SK-N-SH (cell line): ENCODE data around the gene AKR1A1. TPM values are rescaled to one million over a fixed set of nuclear protein-coding genes. Genes with fewer than 3 reads are reported as not detected.
A peak's percentile ranks its signal among the peaks of the same experiment; 100 is the strongest.

Experiments used
- CTCF ChIA-PET: fragments of 300-600, 350-600 bp; formaldehyde crosslinking; extraction: SDS; loops from one replicate; lab custom pipeline; 2021; lab: Yijun Ruan, JAX
- POLR2A ChIA-PET: fragments of 350-600 bp; sonication (Branson Sonifier 250); formaldehyde crosslinking; extraction: SDS; loops from one replicate; lab custom pipeline; 2020; ENCODE audit warnings: antibody characterized with exemption, inconsistent platforms; lab: Yijun Ruan, JAX
- DNase-seq: peaks from one replicate; pipeline ENCODE4 v3.0.0; 2012
- H2AFZ ChIP-seq: fragments of 200-600 bp; sonication (generic); 2 replicates; pipeline ENCODE4 v1.8.1; 2016; ENCODE audit warnings: antibody characterized with exemption, mild to moderate bottlenecking, low read depth
- H3F3A ChIP-seq: fragments of 200-600 bp; sonication (generic); replicated peaks from 2 replicates; pipeline ENCODE3; 2016; ENCODE audit warnings: antibody characterized with exemption, mild to moderate bottlenecking; ENCODE audit not compliant: insufficient read depth
- H3K27ac ChIP-seq, 2 experiments: fragments of 200-500 bp in 1 of 2; fragments of 200-600 bp in 1 of 2; sonication (Bioruptor generic) in 1 of 2; sonication (generic), shearing (Covaris generic) in 1 of 2; 2 replicates each; pipeline versions ENCODE4 v1.5.1 to v1.6.1; 2014 to 2016; ENCODE audit warnings: low read depth in 2 of 2, inconsistent platforms in 1 of 2, low read length in 1 of 2, mild to moderate bottlenecking in 1 of 2, mixed read lengths in 1 of 2
- H3K27me3 ChIP-seq: fragments of 200-600 bp; sonication (generic), shearing (Covaris generic); 2 replicates; pipeline ENCODE4 v1.6.1; 2016; ENCODE audit warnings: mixed run types; ENCODE audit not compliant: insufficient read depth
- H3K36me3 ChIP-seq, 2 experiments: fragments of 200-500 bp in 1 of 2; fragments of 200-600 bp in 1 of 2; sonication (Bioruptor generic) in 1 of 2; sonication (generic) in 1 of 2; replicated peaks in 1 of 2; 2 replicates each; pipeline versions ENCODE3 to v1.5.1; 2014 to 2016; ENCODE audit warnings: low read length in 1 of 2, mild to moderate bottlenecking in 1 of 2; ENCODE audit not compliant: insufficient read depth in 2 of 2, control insufficient read depth in 1 of 2
- H3K4me1 ChIP-seq, 2 experiments: fragments of 200-500 bp in 1 of 2; fragments of 200-600 bp in 1 of 2; sonication (Bioruptor generic) in 1 of 2; sonication (generic), shearing (Covaris generic) in 1 of 2; 2 replicates each; pipeline versions ENCODE4 v1.5.1 to v1.6.1; 2014 to 2016; ENCODE audit warnings: low read depth in 1 of 2, low read length in 1 of 2, mixed run types in 1 of 2; ENCODE audit not compliant: insufficient read depth in 2 of 2, control insufficient read depth in 1 of 2
- H3K4me2 ChIP-seq: fragments of 200-600 bp; sonication (generic), shearing (Covaris generic); 2 replicates; pipeline ENCODE4 v1.6.1; 2017; ENCODE audit warnings: mixed run types
- H3K4me3 ChIP-seq, 2 experiments: fragments of 200-500 bp in 1 of 2; fragments of 200-600 bp in 1 of 2; sonication (Bioruptor generic) in 1 of 2; sonication (generic), shearing (Covaris generic) in 1 of 2; 2 replicates each; pipeline versions ENCODE4 v1.5.1 to v1.8.1; 2014 to 2016; ENCODE audit warnings: low read depth in 2 of 2, inconsistent platforms in 1 of 2, low read length in 1 of 2, mild to moderate bottlenecking in 1 of 2, mixed read lengths in 1 of 2, moderate library complexity in 1 of 2
- H3K79me2 ChIP-seq: fragments of 200-600 bp; sonication (generic); 2 replicates; pipeline ENCODE4 v1.8.1; 2017; ENCODE audit warnings: mild to moderate bottlenecking; ENCODE audit not compliant: insufficient read depth
- H3K9ac ChIP-seq: fragments of 200-600 bp; sonication (generic); 2 replicates; pipeline ENCODE4 v1.6.1; 2017; ENCODE audit warnings: mixed run types
- H3K9me2 ChIP-seq: fragments of 200-600 bp; sonication (generic); 2 replicates; pipeline ENCODE4 v1.6.1; 2017; ENCODE audit warnings: mixed run types
- H3K9me3 ChIP-seq: fragments of 200-600 bp; sonication (generic); 2 replicates; pipeline ENCODE4 v1.6.1; 2017; ENCODE audit warnings: mixed run types, mild to moderate bottlenecking, moderate library complexity
- H4K20me1 ChIP-seq: fragments of 200-600 bp; sonication (generic); 2 replicates; pipeline ENCODE4 v1.6.1; 2017; ENCODE audit warnings: mild to moderate bottlenecking, mixed run types; ENCODE audit not compliant: insufficient read depth
- FOSL2 ChIP-seq: IDR thresholded peaks from 2 replicates; pipeline ENCODE4 v1.4.0; 2012; ENCODE audit warnings: low read depth, mild to moderate bottlenecking, moderate library complexity, borderline replicate concordance
- SIN3A ChIP-seq: IDR thresholded peaks from 2 replicates; pipeline ENCODE4 v1.6.1; 2012; ENCODE audit warnings: low read depth, mild to moderate bottlenecking, low read length, moderate library complexity, borderline replicate concordance
- WGBS: methylation state at CpG from one replicate; pipeline ENCODE4 v1.1.6; 2017; ENCODE audit warnings: low lambda C conversion rate; 5-methylcytosine and 5-hydroxymethylcytosine counted together
- polyA plus RNA-seq, 3 experiments: library from polyadenylated mRNA; depleted of rRNA; stranded (reverse); fragments of >200 nt; gene quantifications; 2 replicates each; pipeline ENCODE4 v1.2.3, GENCODE V29; 2012
- small RNA-seq, 7 experiments: library from RNA; depleted of rRNA; stranded (forward); fragments of <200 nt; gene quantifications; one replicate each; pipeline ENCODE3, GENCODE V24; 2012

Gene AKR1A1
- polyA plus RNA-seq, 1 of the 3 experiments (the other 2 are of a cell fraction), result 156 TPM

GRCh38 chr1:45619149-45619921, 68.7 kb downstream of the AKR1A1 start:
- TF ChIP-seq SIN3A (0 out of 2 replicates have a peak, but pooled peaks have one; percentile 30), FOSL2 (no peak)
- H3K4me2 ChIP-seq, result no peak overlapping the region
- 79% methylated on average over 8 of the region's 8 CpGs for WGBS
- H3K9me3 ChIP-seq, result no peaks in the 10 kb centered on the region
- no peaks in the 10 kb centered on the region for H3K27me3 ChIP-seq
- H3K9ac ChIP-seq, result no peak overlapping the region
- CTCF ChIA-PET, result no interaction called here
- peaks cover 54% of the 10 kb centered on the region for H3F3A ChIP-seq
- H3K9me2 ChIP-seq, result no peaks in the 10 kb centered on the region
- H3K27ac ChIP-seq, result no peak overlapping the region; a peak in 1 of 4 replicates
- DNase-seq, result no peak
- peaks cover 47 to 60% of the 10 kb centered on the region in 2 experiments for H3K36me3 ChIP-seq
- H3K4me3 ChIP-seq, result no peak overlapping the region
- no peaks in the 10 kb centered on the region for H4K20me1 ChIP-seq
- H2AFZ ChIP-seq, result no peak overlapping the region
- no peaks in the 10 kb centered on the region; a peak in 1 of 4 replicates for H3K4me1 ChIP-seq
- POLR2A ChIA-PET, result no interaction called here
- no peaks in the 10 kb centered on the region for H3K79me2 ChIP-seq

Small RNA genes within 50 kb of the gene (small RNA-seq; reads per million reads assigned to genes)
- gene AL355480.1 (0 reads per million in 7 experiments), gene AL355480.2 (0 reads per million in 7 experiments), gene AL355480.3 (0 reads per million in 7 experiments), gene AL355480.4 (0 reads per million in 7 experiments)

Other genes with a start within 250 kb of the AKR1A1 start
- 0.19 and 0.25 TPM in 2 replicates for gene HPDL, start 223.9 kb upstream of the AKR1A1 start, polyA plus RNA-seq (2012; rRNA removed)
- 17.3 and 19.1 TPM in 2 replicates for gene TOE1, start 210.7 kb upstream of the AKR1A1 start, polyA plus RNA-seq (2012; rRNA removed)
- gene MUTYH, start 210.4 kb upstream of the AKR1A1 start, polyA plus RNA-seq (2012; rRNA removed), result 21.9 and 23.3 TPM in 2 replicates
- 1.3 TPM in 2 replicates for gene TESK2, start 59.7 kb upstream of the AKR1A1 start, polyA plus RNA-seq (2012; rRNA removed)
- gene CCDC163, start 50.8 kb upstream of the AKR1A1 start, polyA plus RNA-seq (2012; rRNA removed), result 1.1 and 1.6 TPM in 2 replicates
- 4.0 and 4.3 TPM in 2 replicates for gene MMACHC, start 50.5 kb upstream of the AKR1A1 start, polyA plus RNA-seq (2012; rRNA removed)
- gene PRDX1, start 28.9 kb upstream of the AKR1A1 start, polyA plus RNA-seq (2012; rRNA removed), result 467 and 551 TPM in 2 replicates
- gene NASP, start 33.2 kb downstream of the AKR1A1 start, polyA plus RNA-seq (2012; rRNA removed), result 152 and 153 TPM in 2 replicates
- 0.31 and 0.41 TPM in 2 replicates for gene CCDC17, start 73.2 kb downstream of the AKR1A1 start, polyA plus RNA-seq (2012; rRNA removed)
- 28.5 and 38.1 TPM in 2 replicates for gene GPBP1L1, start 135.7 kb downstream of the AKR1A1 start, polyA plus RNA-seq (2012; rRNA removed)
- gene TMEM69, start 137.4 kb downstream of the AKR1A1 start, polyA plus RNA-seq (2012; rRNA removed), result 46.1 and 74.0 TPM in 2 replicates
- 3.2 and 4.7 TPM in 2 replicates for gene IPP, start 199.8 kb downstream of the AKR1A1 start, polyA plus RNA-seq (2012; rRNA removed)